MM.1S (cell line): Measurements from ENCODE around the gene CLIC5.
A peak's percentile ranks its signal among the peaks of the same experiment; 100 is the strongest.

ENCODE experiments used
- DNase-seq: peaks from one replicate; pipeline ENCODE4 v3.0.0-alpha.2; 2015
- H2AFZ ChIP-seq: fragments of 300-600 bp; sonication (generic); 2 replicates; pipeline ENCODE4 v1.6.0; 2016; ENCODE audit warnings: antibody characterized with exemption, low read length
- H3F3A ChIP-seq: fragments of 300-600 bp; sonication (generic); 2 replicates; pipeline ENCODE4 v1.6.1; 2016; ENCODE audit warnings: mild to moderate bottlenecking, antibody characterized with exemption, low read length, moderate library complexity, mixed read lengths; ENCODE audit not compliant: insufficient read depth
- H3K27ac ChIP-seq: fragments of 300-600 bp; sonication (generic); 2 replicates; pipeline ENCODE4 v1.5.1; 2016; ENCODE audit warnings: mild to moderate bottlenecking, low read length
- H3K27me3 ChIP-seq: fragments of 300-600 bp; sonication (generic); replicated peaks from 2 replicates; pipeline ENCODE4 v1.6.0; 2016; ENCODE audit warnings: low read length; ENCODE audit not compliant: insufficient read depth
- H3K36me3 ChIP-seq: fragments of 300-600 bp; sonication (generic); replicated peaks from 2 replicates; pipeline ENCODE4 v1.6.1; 2016; ENCODE audit warnings: mild to moderate bottlenecking, low read length, mixed read lengths; ENCODE audit not compliant: insufficient read depth
- H3K4me1 ChIP-seq: fragments of 300-600 bp; sonication (generic); 2 replicates; pipeline ENCODE4 v1.6.1; 2016; ENCODE audit warnings: low read length, mixed read lengths
- H3K4me2 ChIP-seq: fragments of 300-600 bp; sonication (generic); 2 replicates; pipeline ENCODE4 v1.6.0; 2016; ENCODE audit warnings: low read depth, low read length
- H3K4me3 ChIP-seq: fragments of 300-600 bp; sonication (generic); 2 replicates; pipeline ENCODE4 v1.5.1; 2016; ENCODE audit warnings: low read length, mixed read lengths
- H3K79me2 ChIP-seq: fragments of 300-600 bp; sonication (generic); 2 replicates; pipeline ENCODE4 v1.6.1; 2016; ENCODE audit warnings: mixed run types, low read length, mixed read lengths
- H3K9ac ChIP-seq: fragments of 300-600 bp; sonication (generic); 2 replicates; pipeline ENCODE4 v1.6.1; 2016; ENCODE audit warnings: low read length, mixed read lengths
- H3K9me2 ChIP-seq: fragments of 300-600 bp; sonication (generic); replicated peaks from 2 replicates; pipeline ENCODE4 v1.6.1; 2016; ENCODE audit warnings: mild to moderate bottlenecking, low read length, mixed read lengths; ENCODE audit not compliant: insufficient read depth
- H3K9me3 ChIP-seq: fragments of 300-600 bp; sonication (generic); replicated peaks from 2 replicates; pipeline ENCODE4 v1.6.1; 2016; ENCODE audit warnings: mild to moderate bottlenecking, low read length, mixed read lengths; ENCODE audit not compliant: insufficient read depth
- H4K20me1 ChIP-seq: fragments of 300-600 bp; sonication (generic); 2 replicates; pipeline ENCODE4 v1.6.1; 2016; ENCODE audit warnings: mild to moderate bottlenecking, low read length, moderate library complexity, mixed read lengths; ENCODE audit not compliant: insufficient read depth
- CTCF ChIP-seq: fragments of 300-600 bp; sonication (generic); IDR thresholded peaks from 2 replicates; pipeline ENCODE4 v1.5.1; 2016; ENCODE audit warnings: antibody characterized with exemption, low read length, mixed read lengths
- EZH2 ChIP-seq: fragments of 300-600 bp; sonication (generic); optimal IDR thresholded peaks from 2 replicates; pipeline ENCODE3; 2017; ENCODE audit warnings: low read depth, mild to moderate bottlenecking, antibody characterized with exemption, low read length, mixed read lengths
- EZH2phosphoT487 ChIP-seq: fragments of 300-600 bp; sonication (generic); IDR thresholded peaks from 2 replicates; pipeline ENCODE4 v1.6.1; 2018; ENCODE audit warnings: antibody characterized with exemption, low read length

CLIC5 gene

DNA sequence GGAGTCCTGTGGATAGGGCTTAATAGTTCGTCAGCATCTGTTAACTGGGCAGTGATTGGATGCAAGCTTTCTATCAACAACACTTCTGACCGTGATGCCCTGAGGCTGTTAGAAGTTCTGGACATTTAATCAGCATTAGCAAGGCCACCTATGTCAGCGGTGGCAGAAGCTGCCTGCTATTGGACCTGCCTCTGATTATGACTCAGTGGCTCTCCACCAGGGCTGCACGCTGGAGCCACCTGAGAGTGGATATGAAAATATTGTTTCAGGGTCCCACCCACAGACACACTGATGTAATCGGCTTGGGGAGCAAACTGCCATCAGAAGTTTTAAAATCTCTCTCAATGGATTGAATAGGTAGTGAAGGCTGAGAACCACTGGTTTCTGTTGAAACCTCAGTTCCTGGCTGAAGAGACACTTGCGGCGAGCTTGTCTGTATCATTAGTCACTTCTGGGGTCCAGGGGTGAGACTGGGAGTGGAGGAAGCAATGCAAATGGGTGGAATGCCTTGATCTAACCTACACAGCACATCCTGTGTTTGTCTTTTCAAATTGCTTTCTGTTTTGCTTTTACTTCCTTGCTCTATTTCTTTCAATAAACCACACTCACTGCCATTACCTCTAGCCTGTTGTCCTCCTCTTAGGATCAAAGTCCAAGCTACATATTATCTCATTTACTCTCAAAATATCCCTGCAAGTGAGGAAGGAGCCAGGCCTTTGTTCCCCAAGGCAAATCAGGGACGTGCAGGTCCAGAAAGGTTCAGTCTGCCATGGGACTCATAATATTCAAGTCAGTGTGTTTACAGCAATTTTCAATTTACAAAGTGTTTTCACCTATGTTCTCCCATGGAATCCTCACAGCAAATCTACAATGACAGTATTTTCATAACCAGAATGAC lies 4.2 kb downstream of the CLIC5 start:
- peaks cover 6% of the 10 kb centered on the region; the same call in 1 of the 2 replicates for H3F3A ChIP-seq
- peaks cover 18% of the 10 kb centered on the region for H3K4me1 ChIP-seq
- H3K79me2 ChIP-seq: no peaks in the 10 kb centered on the region
- TF ChIP-seq EZH2phosphoT487: no peak
- TF ChIP-seq EZH2: no peak
- TF ChIP-seq CTCF: no peak
- no peaks in the 10 kb centered on the region for H3K9me2 ChIP-seq
- H4K20me1 ChIP-seq: no peaks in the 10 kb centered on the region
- peak overlapping the region; percentile 85 for H3K4me2 ChIP-seq
- H3K9ac ChIP-seq: peak overlapping the region; percentile 13; the same call in 1 of the 2 replicates
- no peaks in the 10 kb centered on the region for H3K36me3 ChIP-seq
- peak; percentile 83 for DNase-seq
- peak overlapping the region; percentile 51 for H3K4me3 ChIP-seq
- H2AFZ ChIP-seq: peak overlapping the region; percentile 47
- H3K27ac ChIP-seq: peak overlapping the region; percentile 61; the same call in 1 of the 2 replicates
- H3K9me3 ChIP-seq: no peaks in the 10 kb centered on the region
- H3K27me3 ChIP-seq: no peaks in the 10 kb centered on the region

DNA sequence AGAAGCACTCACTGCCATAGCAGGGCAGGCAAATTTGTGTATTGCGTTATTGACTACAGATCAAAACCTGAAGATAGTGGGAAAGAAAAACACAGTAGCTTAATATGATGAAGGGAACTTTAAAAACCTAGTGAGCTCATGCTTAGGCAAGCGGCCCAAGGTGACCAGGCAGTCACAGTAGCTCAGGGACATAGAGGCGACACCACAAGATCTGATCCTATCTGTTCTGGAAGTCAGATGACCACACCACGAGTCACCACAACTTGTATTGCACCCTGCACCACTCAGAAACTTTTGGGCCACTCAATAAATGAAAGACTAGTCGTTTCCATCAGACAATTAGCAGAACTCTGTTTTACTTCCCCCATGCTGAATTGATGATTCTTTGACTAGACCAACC lies 4.9 kb downstream of the CLIC5 start:
- Histone ChIP-seq H3K27me3 (no peaks in the 10 kb centered on the region), H3K9me2 (no peaks in the 10 kb centered on the region), H3F3A (peaks cover 6% of the 10 kb centered on the region; the same call in 1 of the 2 replicates), H3K27ac (peak overlapping the region; percentile 61; the same call in 1 of the 2 replicates), H3K9ac (peak overlapping the region; percentile 13; the same call in 1 of the 2 replicates), H3K4me3 (peak overlapping the region; percentile 51), H3K4me2 (peak overlapping the region; percentile 85), H3K36me3 (no peaks in the 10 kb centered on the region), H4K20me1 (no peaks in the 10 kb centered on the region), H3K9me3 (no peaks in the 10 kb centered on the region), H3K79me2 (no peaks in the 10 kb centered on the region), H2AFZ (peak overlapping the region; percentile 47; the same call in 1 of the 2 replicates), H3K4me1 (peaks cover 18% of the 10 kb centered on the region)
- no peak for DNase-seq
- TF ChIP-seq EZH2 (no peak), CTCF (no peak), EZH2phosphoT487 (no peak)

GRCh38 chr6:46010270-46010669 lies 5.4 kb downstream of the CLIC5 start:
- Histone ChIP-seq H3K79me2 (no peaks in the 10 kb centered on the region), H3K9me2 (no peaks in the 10 kb centered on the region), H2AFZ (no peak overlapping the region), H4K20me1 (no peaks in the 10 kb centered on the region), H3K27ac (no peak overlapping the region), H3K9ac (no peak overlapping the region), H3F3A (peaks cover 6% of the 10 kb centered on the region; the same call in 1 of the 2 replicates), H3K4me3 (no peak overlapping the region), H3K36me3 (no peaks in the 10 kb centered on the region), H3K4me2 (peak overlapping the region; percentile 85; the same call in 1 of the 2 replicates), H3K27me3 (no peaks in the 10 kb centered on the region), H3K9me3 (no peaks in the 10 kb centered on the region), H3K4me1 (peaks cover 18% of the 10 kb centered on the region)
- TF ChIP-seq EZH2phosphoT487 (no peak), CTCF (no peak), EZH2 (no peak)
- no peak for DNase-seq
